ENCODE measurements around the gene PDF.

Gene PDF

DNA sequence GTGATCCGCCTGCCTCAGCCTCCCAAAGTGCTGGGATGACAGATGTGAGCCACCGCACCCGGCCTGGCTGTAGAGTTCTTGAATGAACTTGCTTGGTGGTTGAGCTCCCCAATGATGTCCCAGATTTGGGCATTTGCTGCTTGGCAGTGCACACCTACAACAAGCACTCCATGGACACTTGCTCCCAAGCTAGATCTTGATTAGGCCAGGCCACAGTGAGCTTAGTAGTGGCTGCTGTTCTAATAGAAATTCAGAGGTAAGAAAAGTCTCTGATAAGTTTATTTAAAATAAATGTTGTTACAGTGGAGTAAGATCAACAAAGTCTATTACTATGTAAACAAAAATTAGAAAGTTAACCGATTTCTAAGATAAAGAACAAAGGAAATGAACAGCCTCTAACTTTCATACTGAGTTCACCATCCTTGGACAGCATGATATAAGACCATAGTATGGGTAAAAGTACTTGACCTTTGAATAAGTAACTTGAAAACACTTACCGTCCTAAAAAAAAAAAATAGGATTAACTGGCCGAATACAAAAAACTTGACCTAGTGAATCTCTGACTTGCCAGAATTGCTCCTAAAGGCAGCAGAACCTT is 20.2 kb upstream of the PDF start:
- H3K4me3 ChIP-seq (ENCODE audit: low read depth, low read length) = no peak overlapping the region
- TF ChIP-seq, protein P1, sequence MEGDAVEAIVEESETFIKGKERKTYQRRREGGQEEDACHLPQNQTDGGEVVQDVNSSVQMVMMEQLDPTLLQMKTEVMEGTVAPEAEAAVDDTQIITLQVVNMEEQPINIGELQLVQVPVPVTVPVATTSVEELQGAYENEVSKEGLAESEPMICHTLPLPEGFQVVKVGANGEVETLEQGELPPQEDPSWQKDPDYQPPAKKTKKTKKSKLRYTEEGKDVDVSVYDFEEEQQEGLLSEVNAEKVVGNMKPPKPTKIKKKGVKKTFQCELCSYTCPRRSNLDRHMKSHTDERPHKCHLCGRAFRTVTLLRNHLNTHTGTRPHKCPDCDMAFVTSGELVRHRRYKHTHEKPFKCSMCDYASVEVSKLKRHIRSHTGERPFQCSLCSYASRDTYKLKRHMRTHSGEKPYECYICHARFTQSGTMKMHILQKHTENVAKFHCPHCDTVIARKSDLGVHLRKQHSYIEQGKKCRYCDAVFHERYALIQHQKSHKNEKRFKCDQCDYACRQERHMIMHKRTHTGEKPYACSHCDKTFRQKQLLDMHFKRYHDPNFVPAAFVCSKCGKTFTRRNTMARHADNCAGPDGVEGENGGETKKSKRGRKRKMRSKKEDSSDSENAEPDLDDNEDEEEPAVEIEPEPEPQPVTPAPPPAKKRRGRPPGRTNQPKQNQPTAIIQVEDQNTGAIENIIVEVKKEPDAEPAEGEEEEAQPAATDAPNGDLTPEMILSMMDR (IDR thresholded peaks at IDR 0.05; ENCODE audit: borderline replicate concordance, insufficient read depth, low read depth, low read length) = no peak

DNA sequence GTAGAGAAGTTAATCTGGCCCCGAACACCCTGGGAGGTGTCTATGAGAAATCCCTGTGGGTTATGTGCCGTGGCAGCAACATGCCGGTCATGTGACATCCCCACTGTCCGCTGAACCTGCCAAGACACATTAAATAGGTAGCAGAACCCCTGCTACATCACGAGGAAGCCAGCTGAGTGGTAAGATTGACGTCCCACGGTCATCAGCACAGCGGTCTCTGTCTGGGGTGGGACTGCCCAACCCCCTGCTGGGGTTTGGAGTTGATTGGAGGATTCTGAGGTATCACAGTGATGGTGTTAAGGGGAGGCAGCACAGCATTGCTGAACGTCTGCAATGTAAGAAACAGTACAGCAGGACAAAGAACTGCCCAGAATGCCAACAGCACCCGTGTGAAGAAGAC is 19.1 kb upstream of the PDF start:
- TF ChIP-seq, protein P1 (IDR thresholded peaks at IDR 0.05; ENCODE audit: borderline replicate concordance, insufficient read depth, low read depth, low read length) = no peak

DNA sequence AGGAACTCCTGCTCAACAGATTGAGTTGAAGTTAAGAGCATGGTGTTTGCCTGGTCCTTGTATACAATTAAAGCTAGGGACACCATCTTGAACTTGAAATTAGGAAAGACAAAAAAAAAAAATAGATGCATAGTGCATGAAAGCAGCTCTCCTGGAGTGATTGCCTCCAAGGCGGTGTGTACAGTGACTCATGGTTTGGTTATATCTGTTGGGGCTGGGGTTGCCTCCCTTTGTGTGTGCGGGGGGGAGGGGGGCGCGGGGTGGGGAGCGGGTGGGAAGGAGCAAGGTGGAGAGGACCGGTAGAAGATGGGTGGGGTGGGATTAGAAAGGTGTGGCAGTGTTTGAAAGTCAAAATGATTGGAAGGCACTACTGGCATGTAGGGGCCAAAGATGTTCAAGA is 17.8 kb upstream of the PDF start:
- TF ChIP-seq, protein P1 (IDR thresholded peaks at IDR 0.05; ENCODE audit: borderline replicate concordance, insufficient read depth, low read depth, low read length) = no peak
- no peak overlapping the region for H3K4me3 ChIP-seq (ENCODE audit: low read depth, low read length)

More for the DNA sequence above, 19.1 kb upstream of the PDF start:
- H3K4me3 ChIP-seq (ENCODE audit: low read depth, low read length) = no peak overlapping the region

DNA sequence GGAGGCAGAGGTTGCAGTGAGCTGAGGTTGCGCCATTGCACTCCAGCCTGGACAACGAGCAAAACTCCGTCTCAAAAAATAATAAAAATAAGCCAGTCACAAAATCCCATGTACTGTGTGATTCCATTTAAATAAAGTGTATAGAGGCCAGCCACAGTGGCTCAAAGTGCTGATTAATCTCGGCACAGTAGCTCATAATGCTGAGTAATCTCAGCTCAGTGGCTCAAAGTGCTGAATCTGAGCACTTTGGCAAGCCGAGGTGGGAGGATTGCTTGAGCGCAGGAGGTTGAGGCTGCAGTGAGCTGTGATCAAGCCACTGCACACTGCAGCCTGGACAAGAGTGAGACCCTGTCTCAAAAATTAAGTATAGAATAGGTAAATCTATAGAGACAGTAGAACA is 16.3 kb upstream of the PDF start:
- TF ChIP-seq, protein P1 (IDR thresholded peaks at IDR 0.05; ENCODE audit: borderline replicate concordance, insufficient read depth, low read depth, low read length) = no peak
- no peak overlapping the region for H3K4me3 ChIP-seq (ENCODE audit: low read depth, low read length)

DNA sequence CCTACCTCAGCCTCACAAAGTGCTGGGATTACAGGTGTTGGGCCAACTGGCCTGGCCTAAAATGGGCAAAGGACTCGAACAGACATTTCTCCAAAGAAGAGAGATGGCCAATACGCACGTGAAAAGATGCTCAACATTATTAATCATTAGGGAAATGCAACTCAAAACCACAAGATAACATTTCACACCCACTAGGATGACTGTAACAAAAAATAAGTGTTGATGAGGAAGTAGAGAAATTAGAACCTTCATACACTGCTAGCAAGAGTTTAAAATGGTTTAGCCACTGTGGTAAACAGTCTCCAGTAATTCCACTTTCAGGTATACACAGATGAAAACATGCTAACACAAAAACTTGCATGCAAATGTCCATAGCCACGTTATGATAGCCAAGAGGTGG is 15.5 kb upstream of the PDF start:
- H3K4me3 ChIP-seq (ENCODE audit: low read depth, low read length) = no peak overlapping the region
- TF ChIP-seq, protein P1 (IDR thresholded peaks at IDR 0.05; ENCODE audit: borderline replicate concordance, insufficient read depth, low read depth, low read length) = no peak

DNA sequence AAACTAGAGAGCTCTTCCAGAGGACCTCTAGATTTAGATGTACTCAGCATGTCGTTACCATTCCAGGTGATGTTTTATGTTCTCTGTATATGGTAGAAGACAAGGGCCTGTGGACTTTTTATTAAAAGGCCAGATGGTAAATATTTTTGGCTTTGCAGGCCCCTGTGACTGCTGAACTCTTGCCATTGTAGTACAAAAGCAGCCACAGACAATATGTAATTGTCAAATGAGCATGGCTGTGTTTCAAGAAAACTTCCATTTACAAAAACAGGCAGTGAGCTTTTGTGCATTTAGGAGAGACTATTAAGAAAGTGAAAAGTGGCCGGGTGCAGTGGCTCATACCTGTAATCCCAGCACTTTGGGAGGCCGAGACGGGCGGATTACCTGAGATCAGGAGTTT is 13.8 kb upstream of the PDF start:
- no peak overlapping the region for H3K4me3 ChIP-seq (ENCODE audit: low read depth, low read length)
- TF ChIP-seq, protein P1 (IDR thresholded peaks at IDR 0.05; ENCODE audit: borderline replicate concordance, insufficient read depth, low read depth, low read length) = no peak

DNA sequence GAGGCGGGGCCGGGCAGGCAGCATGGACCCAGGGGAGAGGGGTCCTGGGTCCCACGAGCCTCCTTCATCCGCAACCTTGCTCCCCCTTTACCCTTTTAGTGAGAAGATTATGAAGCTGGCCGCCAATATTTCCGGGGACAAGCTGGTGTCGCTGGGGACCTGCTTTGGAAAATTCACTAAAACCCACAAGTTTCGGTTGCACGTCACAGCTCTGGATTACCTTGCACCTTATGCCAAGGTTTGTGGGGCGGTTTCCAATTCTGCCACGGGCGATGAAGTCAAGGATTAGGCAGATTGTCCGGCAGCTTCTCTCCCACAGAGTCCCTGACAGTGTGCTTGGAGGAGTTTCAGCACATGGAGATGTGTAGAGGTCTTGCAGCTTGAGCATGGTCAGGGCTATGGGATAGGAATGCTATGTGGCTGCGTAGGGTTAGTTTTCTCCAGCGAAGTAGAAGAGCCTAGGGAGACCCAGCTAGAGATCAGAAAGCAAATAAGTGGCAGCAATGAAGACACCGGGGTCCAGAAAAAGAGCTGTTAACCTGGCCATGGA is 9.8 kb upstream of the PDF start:
- peak overlapping the region; percentile 87 for H3K4me3 ChIP-seq (ENCODE audit: low read depth, low read length)
- TF ChIP-seq, protein P1 (IDR thresholded peaks at IDR 0.05; ENCODE audit: borderline replicate concordance, insufficient read depth, low read depth, low read length) = no peak
